Measurements from ENCODE around the gene TTC39C.

DNA sequence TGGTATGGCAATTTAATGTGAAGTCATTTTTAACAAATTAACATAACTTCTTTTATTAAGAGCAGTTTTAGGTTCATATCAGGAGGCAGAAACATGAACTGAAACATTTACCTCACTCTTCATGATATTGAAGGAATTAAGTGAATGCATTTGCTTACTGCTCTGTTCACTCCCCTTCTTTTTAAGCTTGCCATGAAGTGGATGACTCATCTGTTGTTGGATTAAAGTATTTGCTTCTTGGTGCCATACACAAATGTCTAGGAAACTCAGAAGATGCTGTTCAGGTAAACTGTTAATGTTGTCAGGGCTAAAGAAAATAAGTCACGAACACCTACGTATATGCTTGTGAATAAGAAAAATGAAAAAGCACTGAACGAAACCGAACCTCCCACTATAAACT is 114.1 kb downstream of the TTC39C start:
- TF ChIP-seq, protein P1, sequence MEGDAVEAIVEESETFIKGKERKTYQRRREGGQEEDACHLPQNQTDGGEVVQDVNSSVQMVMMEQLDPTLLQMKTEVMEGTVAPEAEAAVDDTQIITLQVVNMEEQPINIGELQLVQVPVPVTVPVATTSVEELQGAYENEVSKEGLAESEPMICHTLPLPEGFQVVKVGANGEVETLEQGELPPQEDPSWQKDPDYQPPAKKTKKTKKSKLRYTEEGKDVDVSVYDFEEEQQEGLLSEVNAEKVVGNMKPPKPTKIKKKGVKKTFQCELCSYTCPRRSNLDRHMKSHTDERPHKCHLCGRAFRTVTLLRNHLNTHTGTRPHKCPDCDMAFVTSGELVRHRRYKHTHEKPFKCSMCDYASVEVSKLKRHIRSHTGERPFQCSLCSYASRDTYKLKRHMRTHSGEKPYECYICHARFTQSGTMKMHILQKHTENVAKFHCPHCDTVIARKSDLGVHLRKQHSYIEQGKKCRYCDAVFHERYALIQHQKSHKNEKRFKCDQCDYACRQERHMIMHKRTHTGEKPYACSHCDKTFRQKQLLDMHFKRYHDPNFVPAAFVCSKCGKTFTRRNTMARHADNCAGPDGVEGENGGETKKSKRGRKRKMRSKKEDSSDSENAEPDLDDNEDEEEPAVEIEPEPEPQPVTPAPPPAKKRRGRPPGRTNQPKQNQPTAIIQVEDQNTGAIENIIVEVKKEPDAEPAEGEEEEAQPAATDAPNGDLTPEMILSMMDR (IDR thresholded peaks at IDR 0.05; ENCODE audit: low read depth, low read length): no peak
- no peak for TF ChIP-seq EZH2phosphoT487 (IDR thresholded peaks at IDR 0.05; ENCODE audit: low read depth)
